CD4-positive, alpha-beta T cell treated with Interleukin-6 for 4 hours (primary cell): Measurements from ENCODE around the gene ZNF521.
"Not testable (repeated sequence)": the region's sequence is repeated elsewhere in the genome, so short reads cannot be mapped to it uniquely, and the experiment has no call there.

Source experiments
- DNase-seq: peaks from one replicate; pipeline ENCODE4 v3.0.0-alpha.2; 2020; ENCODE audit warnings: mixed read lengths

The ZNF521 gene

GRCh38 chr18:25288340-25288938 is 63.5 kb downstream of the ZNF521 start:
- DNase-seq, result no peak

- no peak for DNase-seq
Measured at GRCh38 chr18:25287106-25287505, 64.9 kb downstream of the ZNF521 start.

GRCh38 chr18:25284861-25285550 is 67.0 kb downstream of the ZNF521 start:
- no peak for DNase-seq

- no peak for DNase-seq
Measured at GRCh38 chr18:25284281-25284680, 67.7 kb downstream of the ZNF521 start.

- no peak for DNase-seq
Measured at GRCh38 chr18:25283781-25284180, 68.2 kb downstream of the ZNF521 start.

GRCh38 chr18:25282896-25283703 is 68.9 kb downstream of the ZNF521 start:
- DNase-seq, result no peak

GRCh38 chr18:25282282-25282681 is 69.7 kb downstream of the ZNF521 start:
- no peak for DNase-seq

GRCh38 chr18:25281556-25281955 is 70.4 kb downstream of the ZNF521 start:
- no peak for DNase-seq

- no peak for DNase-seq
Measured at GRCh38 chr18:25279961-25280360, 72.0 kb downstream of the ZNF521 start.

GRCh38 chr18:25279556-25279955 is 72.4 kb downstream of the ZNF521 start:
- no peak for DNase-seq

- DNase-seq, result no peak
Measured at GRCh38 chr18:25279133-25279532, 72.8 kb downstream of the ZNF521 start.

GRCh38 chr18:25278394-25278793 is 73.6 kb downstream of the ZNF521 start:
- DNase-seq, result no peak

- DNase-seq, result no peak
Measured at GRCh38 chr18:25275412-25276001, 76.5 kb downstream of the ZNF521 start.

- DNase-seq, result no peak
Measured at GRCh38 chr18:25274926-25275325, 77.0 kb downstream of the ZNF521 start.

GRCh38 chr18:25266931-25267527 is 84.9 kb downstream of the ZNF521 start:
- DNase-seq, result not testable (repeated sequence)

GRCh38 chr18:25262920-25263319 is 89.0 kb downstream of the ZNF521 start:
- DNase-seq, result no peak

GRCh38 chr18:25261768-25262167 is 90.2 kb downstream of the ZNF521 start:
- DNase-seq, result no peak

- no peak for DNase-seq
Measured at GRCh38 chr18:25256439-25256838, 95.5 kb downstream of the ZNF521 start.

- no peak for DNase-seq
Measured at GRCh38 chr18:25253779-25254178, 98.2 kb downstream of the ZNF521 start.

- no peak for DNase-seq
Measured at GRCh38 chr18:25253136-25253535, 98.8 kb downstream of the ZNF521 start.

GRCh38 chr18:25251068-25251467 is 100.9 kb downstream of the ZNF521 start:
- DNase-seq, result no peak

- DNase-seq, result no peak
Measured at GRCh38 chr18:25250474-25250851, 101.5 kb downstream of the ZNF521 start.

GRCh38 chr18:25248755-25249154 is 103.2 kb downstream of the ZNF521 start:
- DNase-seq, result no peak
